ENCODE measurements around the gene GPR161.

Gene GPR161

GRCh38 chr1:168092566-168093355, 44.0 kb downstream of the GPR161 start:
- CTCF ChIA-PET = interaction anchor here (1.3 to 1.7 kb wide), 4 partner anchors 9 to 270 kb away, joined by 3 to 13 read pairs (median 5); no protein-coding TSS in a partner anchor
- Mint-ChIP-seq H3K4me1 (no peaks in the 10 kb centered on the region), H3K4me3 (no peak overlapping the region), H3K9me3 (no peaks in the 10 kb centered on the region), H3K27me3 (peaks cover 20% of the 10 kb centered on the region), H3K27ac (no peak overlapping the region), H3K36me3 (no peaks in the 10 kb centered on the region)
- DNase-seq = no peak

- Mint-ChIP-seq H3K27ac (no peak overlapping the region), H3K36me3 (no peaks in the 10 kb centered on the region), H3K4me1 (no peaks in the 10 kb centered on the region), H3K27me3 (peaks cover 20% of the 10 kb centered on the region), H3K4me3 (no peak overlapping the region), H3K9me3 (no peaks in the 10 kb centered on the region)
- no peak for DNase-seq
- CTCF ChIA-PET = interaction anchor here (1.4 to 1.7 kb wide), 3 partner anchors 8 to 271 kb away, joined by 3 to 13 read pairs (median 6); no protein-coding TSS in a partner anchor
Measured at GRCh38 chr1:168091720-168092550, 44.8 kb downstream of the GPR161 start.

GRCh38 chr1:168091063-168091462, 45.7 kb downstream of the GPR161 start:
- CTCF ChIA-PET = interaction anchor here (1.5 kb wide), 1 partner anchor 10 kb away, joined by 3 read pairs; no protein-coding TSS in a partner anchor
- H3K9me3 Mint-ChIP-seq = no peaks in the 10 kb centered on the region
- no peak for DNase-seq
- H3K4me3 Mint-ChIP-seq = no peak overlapping the region
- no peaks in the 10 kb centered on the region for H3K36me3 Mint-ChIP-seq
- H3K27ac Mint-ChIP-seq = no peak overlapping the region
- H3K27me3 Mint-ChIP-seq = peaks cover 20% of the 10 kb centered on the region
- no peaks in the 10 kb centered on the region for H3K4me1 Mint-ChIP-seq

- Mint-ChIP-seq H3K36me3 (no peaks in the 10 kb centered on the region), H3K9me3 (no peaks in the 10 kb centered on the region), H3K4me1 (no peaks in the 10 kb centered on the region), H3K4me3 (no peak overlapping the region), H3K27me3 (peaks cover 20% of the 10 kb centered on the region), H3K27ac (no peak overlapping the region)
- CTCF ChIA-PET = interaction anchor here (1.5 kb wide), 1 partner anchor 11 kb away, joined by 3 read pairs; no protein-coding TSS in a partner anchor
- DNase-seq = no peak
Measured at GRCh38 chr1:168090395-168090794, 46.3 kb downstream of the GPR161 start.

GRCh38 chr1:168089979-168090337, 46.8 kb downstream of the GPR161 start:
- Mint-ChIP-seq H3K27me3 (peaks cover 20% of the 10 kb centered on the region), H3K4me1 (no peaks in the 10 kb centered on the region), H3K27ac (no peak overlapping the region), H3K9me3 (no peaks in the 10 kb centered on the region), H3K36me3 (no peaks in the 10 kb centered on the region), H3K4me3 (no peak overlapping the region)
- CTCF ChIA-PET = interaction anchor here (1.5 kb wide), 1 partner anchor 11 kb away, joined by 3 read pairs; no protein-coding TSS in a partner anchor
- no peak for DNase-seq

- CTCF ChIA-PET = no interaction called here
- Mint-ChIP-seq H3K9me3 (no peaks in the 10 kb centered on the region), H3K27me3 (peaks cover 19% of the 10 kb centered on the region), H3K27ac (no peak overlapping the region), H3K4me1 (peaks cover 2% of the 10 kb centered on the region), H3K36me3 (no peaks in the 10 kb centered on the region), H3K4me3 (no peak overlapping the region)
- DNase-seq = no peak
Measured at GRCh38 chr1:168089326-168089978, 47.3 kb downstream of the GPR161 start.

- CTCF ChIA-PET = interaction anchor here (1.2 kb wide), 1 partner anchor 57 kb away, joined by 3 read pairs; no protein-coding TSS in a partner anchor
- H3K27ac Mint-ChIP-seq = no peak overlapping the region
- no peak for DNase-seq
- H3K4me1 Mint-ChIP-seq = peaks cover 2% of the 10 kb centered on the region
- no peaks in the 10 kb centered on the region for H3K9me3 Mint-ChIP-seq
- peaks cover 12% of the 10 kb centered on the region for H3K27me3 Mint-ChIP-seq
- H3K36me3 Mint-ChIP-seq = no peaks in the 10 kb centered on the region
- no peak overlapping the region for H3K4me3 Mint-ChIP-seq
Measured at GRCh38 chr1:168088511-168089325, 48.0 kb downstream of the GPR161 start.

GRCh38 chr1:168087696-168088095, 49.0 kb downstream of the GPR161 start:
- Mint-ChIP-seq H3K4me1 (peaks cover 2% of the 10 kb centered on the region), H3K27me3 (peaks cover 8% of the 10 kb centered on the region), H3K36me3 (no peaks in the 10 kb centered on the region), H3K9me3 (no peaks in the 10 kb centered on the region), H3K4me3 (no peak overlapping the region), H3K27ac (no peak overlapping the region)
- CTCF ChIA-PET = interaction anchor here (1.2 kb wide), 1 partner anchor 58 kb away, joined by 3 read pairs; no protein-coding TSS in a partner anchor
- DNase-seq = no peak

- H3K9me3 Mint-ChIP-seq = no peaks in the 10 kb centered on the region
- no peak overlapping the region for H3K4me3 Mint-ChIP-seq
- no peak overlapping the region for H3K27ac Mint-ChIP-seq
- H3K4me1 Mint-ChIP-seq = peaks cover 2% of the 10 kb centered on the region
- CTCF ChIA-PET = interaction anchor here (0.7 to 3.7 kb wide), 4 partner anchors 15 to 260 kb away, joined by 3 to 17 read pairs (median 4); no protein-coding TSS in a partner anchor
- no peaks in the 10 kb centered on the region for H3K36me3 Mint-ChIP-seq
- peaks cover 8% of the 10 kb centered on the region for H3K27me3 Mint-ChIP-seq
- no peak for DNase-seq
Measured at GRCh38 chr1:168086438-168086837, 50.3 kb downstream of the GPR161 start.

- Mint-ChIP-seq H3K9me3 (no peaks in the 10 kb centered on the region), H3K4me1 (peaks cover 2% of the 10 kb centered on the region), H3K4me3 (no peak overlapping the region), H3K36me3 (no peaks in the 10 kb centered on the region), H3K27me3 (peaks cover 4% of the 10 kb centered on the region), H3K27ac (no peak overlapping the region)
- CTCF ChIA-PET = interaction anchor here (0.7 to 3.7 kb wide), 10 partner anchors 10 to 570 kb away, joined by 3 to 17 read pairs (median 4); no protein-coding TSS in a partner anchor
- no peak for DNase-seq
Measured at GRCh38 chr1:168085401-168085872, 51.3 kb downstream of the GPR161 start.

GRCh38 chr1:168084396-168085231, 52.1 kb downstream of the GPR161 start:
- H3K27ac Mint-ChIP-seq = no peak overlapping the region
- H3K9me3 Mint-ChIP-seq = no peaks in the 10 kb centered on the region
- H3K4me1 Mint-ChIP-seq = peaks cover 2% of the 10 kb centered on the region
- H3K4me3 Mint-ChIP-seq = no peak overlapping the region
- peaks cover 4% of the 10 kb centered on the region for H3K27me3 Mint-ChIP-seq
- peak; percentile 72 for DNase-seq
- no peaks in the 10 kb centered on the region for H3K36me3 Mint-ChIP-seq
- CTCF ChIA-PET = interaction anchor here (0.6 to 3.7 kb wide), 18 partner anchors 8 to 1832 kb away, joined by 3 to 22 read pairs (median 4); no protein-coding TSS in a partner anchor
